IMR-90 (cell line): ENCODE data around the gene FDXR. TPM values are rescaled to one million over a fixed set of nuclear protein-coding genes. Genes with fewer than 3 reads are reported as not detected.
A peak's percentile ranks its signal among the peaks of the same experiment; 100 is the strongest.

ENCODE experiments used
- ATAC-seq: fragments of 200-7000 bp; cut with Tn5 transposase; 2 replicates; pipeline ENCODE4 v1.9.1; 2020; ENCODE audit warnings: low read depth, mild to moderate bottlenecking, moderate library complexity
- BruUV-seq: library from RNA; stranded (reverse); fragments of 400-500 nt; replicated peaks from 2 replicates; lab custom pipeline; 2021; lab: Mats Ljungman, UMichigan
- CTCF ChIA-PET: fragments of 300-600 bp; formaldehyde crosslinking; extraction: SDS; loops from one replicate; lab custom pipeline; 2021; ENCODE audit warnings: antibody characterized with exemption; lab: Yijun Ruan, JAX
- POLR2A ChIA-PET: fragments of 300-600 bp; sonication (Branson Sonifier 250); formaldehyde crosslinking; loops from one replicate; lab custom pipeline; 2022; ENCODE audit warnings: antibody characterized with exemption; ENCODE audit not compliant: unreplicated experiment; lab: Charles Lee
- DNase-seq: peaks from one replicate; pipeline ENCODE4 v3.0.0; 2013
- H2AFZ ChIP-seq: replicated peaks from 2 replicates; pipeline ENCODE3; 2013; ENCODE audit warnings: low read length, mild to moderate bottlenecking; ENCODE audit not compliant: poor library complexity
- H2AK5ac ChIP-seq: 2 replicates; pipeline ENCODE4 v1.6.1; 2013; ENCODE audit warnings: low read depth, low read length, inconsistent platforms
- H2AK9ac ChIP-seq: replicated peaks from 2 replicates; pipeline ENCODE3; 2013; ENCODE audit warnings: mild to moderate bottlenecking, low read depth, low read length, moderate library complexity; ENCODE audit not compliant: poor library complexity
- H2BK120ac ChIP-seq: 2 replicates; pipeline ENCODE4 v1.6.1; 2013; ENCODE audit warnings: low read depth, low read length, inconsistent platforms
- H2BK15ac ChIP-seq: 3 replicates; pipeline ENCODE4 v1.6.1; 2013; ENCODE audit warnings: low read depth, low read length, inconsistent platforms
- H2BK20ac ChIP-seq: 2 replicates; pipeline ENCODE4 v1.6.1; 2013; ENCODE audit warnings: low read depth, mild to moderate bottlenecking, inconsistent platforms, low read length, moderate library complexity
- H2BK5ac ChIP-seq: 2 replicates; pipeline ENCODE4 v1.6.1; 2013; ENCODE audit warnings: mild to moderate bottlenecking, low read depth, low read length, inconsistent platforms; ENCODE audit not compliant: poor library complexity, severe bottlenecking
- H3K14ac ChIP-seq: replicated peaks from 2 replicates; pipeline ENCODE4 v1.6.1; 2013; ENCODE audit warnings: low read depth, low read length, inconsistent platforms
- H3K18ac ChIP-seq: 2 replicates; pipeline ENCODE4 v1.6.1; 2013; ENCODE audit warnings: low read depth, low read length, control low read depth
- H3K23ac ChIP-seq: 2 replicates; pipeline ENCODE4 v1.6.1; 2013; ENCODE audit warnings: low read depth, low read length, inconsistent platforms
- H3K27ac ChIP-seq: 2 replicates; pipeline ENCODE4 v1.5.1; 2013; ENCODE audit warnings: mild to moderate bottlenecking, control low read depth, low read length; ENCODE audit not compliant: insufficient read depth
- H3K27me3 ChIP-seq: 2 replicates; pipeline ENCODE4 v1.6.1; 2013; ENCODE audit warnings: low read length; ENCODE audit not compliant: control insufficient read depth, insufficient read depth
- H3K36me3 ChIP-seq: 2 replicates; pipeline ENCODE4 v1.6.1; 2013; ENCODE audit warnings: low read length, mixed read lengths; ENCODE audit not compliant: control insufficient read depth, insufficient read depth
- H3K4ac ChIP-seq: 2 replicates; pipeline ENCODE4 v1.6.1; 2013; ENCODE audit warnings: low read depth, low read length, inconsistent platforms
- H3K4me1 ChIP-seq: 2 replicates; pipeline ENCODE4 v1.6.1; 2013; ENCODE audit warnings: low read length, mixed read lengths; ENCODE audit not compliant: control insufficient read depth, insufficient read depth
- H3K4me2 ChIP-seq: 2 replicates; pipeline ENCODE4 v1.6.1; 2013; ENCODE audit warnings: low read depth, mild to moderate bottlenecking, control low read depth, low read length, moderate library complexity
- H3K4me3 ChIP-seq: 2 replicates; pipeline ENCODE4 v1.5.1; 2013; ENCODE audit warnings: low read depth, mild to moderate bottlenecking, control low read depth, low read length, moderate library complexity; ENCODE audit not compliant: insufficient read depth
- H3K56ac ChIP-seq: 2 replicates; pipeline ENCODE4 v1.6.1; 2013; ENCODE audit warnings: low read length, inconsistent platforms; ENCODE audit not compliant: insufficient read depth; ENCODE audit errors: extremely low read depth
- H3K79me1 ChIP-seq, 2 experiments: 2 replicates each; pipeline ENCODE4 v1.6.1; 2013; ENCODE audit warnings: low read length in 2 of 2, inconsistent platforms in 1 of 2, low read depth in 1 of 2
- H3K9ac ChIP-seq: 2 replicates; pipeline ENCODE4 v1.6.1; 2013; ENCODE audit warnings: low read depth, low read length, control low read depth
- H3K9me1 ChIP-seq: 2 replicates; pipeline ENCODE4 v1.6.1; 2013; ENCODE audit warnings: low read length, inconsistent platforms; ENCODE audit not compliant: insufficient read depth
- H3K9me3 ChIP-seq: 2 replicates; pipeline ENCODE4 v1.6.1; 2013; ENCODE audit warnings: low read length; ENCODE audit not compliant: control insufficient read depth, insufficient read depth
- H4K20me1 ChIP-seq: 2 replicates; pipeline ENCODE4 v1.6.1; 2013; ENCODE audit warnings: low read length, inconsistent platforms; ENCODE audit not compliant: insufficient read depth
- H4K5ac ChIP-seq: 2 replicates; pipeline ENCODE4 v1.6.1; 2013; ENCODE audit warnings: mild to moderate bottlenecking, low read depth, low read length, control low read depth
- H4K8ac ChIP-seq, 2 experiments: 2 replicates each; pipeline ENCODE4 v1.6.1; 2013; ENCODE audit warnings: low read depth in 2 of 2, low read length in 2 of 2, control low read depth in 1 of 2, inconsistent platforms in 1 of 2
- H4K91ac ChIP-seq: 2 replicates; pipeline ENCODE4 v1.6.1; 2013; ENCODE audit warnings: low read depth, low read length, inconsistent platforms; ENCODE audit not compliant: insufficient read depth
- BHLHE40 ChIP-seq: fragments of 150-350 bp; IDR thresholded peaks from 2 replicates; pipeline ENCODE4 v1.6.1; 2016; ENCODE audit warnings: mild to moderate bottlenecking, low read depth, low read length
- CEBPB ChIP-seq: IDR thresholded peaks from 2 replicates; pipeline ENCODE4 v1.6.1; 2012; ENCODE audit warnings: low read depth, low read length, improper control_type of control experiment
- CHD1 ChIP-seq: IDR thresholded peaks from 2 replicates; pipeline ENCODE4 v1.6.1; 2012; ENCODE audit warnings: low read depth, low read length, improper control_type of control experiment
- CTCF ChIP-seq: conservative IDR thresholded peaks from 2 replicates; pipeline ENCODE4 v1.5.1; 2012; ENCODE audit warnings: mild to moderate bottlenecking, low read depth, low read length, improper control_type of control experiment
- ELK1 ChIP-seq: fragments of 150-350 bp; IDR thresholded peaks from 2 replicates; pipeline ENCODE4 v1.6.1; 2016; ENCODE audit warnings: low read depth, mild to moderate bottlenecking, low read length, moderate library complexity, borderline replicate concordance
- FOS ChIP-seq: fragments of 150-350 bp; IDR thresholded peaks from 2 replicates; pipeline ENCODE4 v1.6.1; 2016; ENCODE audit warnings: low read depth, low read length
- MAZ ChIP-seq: IDR thresholded peaks from 2 replicates; pipeline ENCODE4 v1.6.1; 2012; ENCODE audit warnings: low read depth, mild to moderate bottlenecking, low read length, improper control_type of control experiment, moderate library complexity, borderline replicate concordance
- MXI1 ChIP-seq: IDR thresholded peaks from 2 replicates; pipeline ENCODE4 v1.6.1; 2012; ENCODE audit warnings: low read depth, mild to moderate bottlenecking, low read length, moderate library complexity, borderline replicate concordance
- NFE2L2 ChIP-seq: fragments of 150-350 bp; IDR thresholded peaks from 2 replicates; pipeline ENCODE4 v1.6.1; 2016; ENCODE audit warnings: low read depth, mild to moderate bottlenecking, low read length
- POLR2A ChIP-seq: IDR thresholded peaks from 2 replicates; pipeline ENCODE4 v1.6.1; 2012; ENCODE audit warnings: mild to moderate bottlenecking, low read depth, low read length
- RAD21 ChIP-seq: IDR thresholded peaks from 2 replicates; pipeline ENCODE4 v1.6.1; 2012; ENCODE audit warnings: low read length, improper control_type of control experiment
- RCOR1 ChIP-seq: IDR thresholded peaks from 2 replicates; pipeline ENCODE4 v1.6.1; 2012; ENCODE audit warnings: mild to moderate bottlenecking, low read length, improper control_type of control experiment; ENCODE audit not compliant: insufficient replicate concordance
- RFX5 ChIP-seq: IDR thresholded peaks from 2 replicates; pipeline ENCODE4 v1.8.0; 2012; ENCODE audit warnings: low read depth, mild to moderate bottlenecking, low read length, moderate library complexity
- SMC3 ChIP-seq: fragments of 150-350 bp; IDR thresholded peaks from 2 replicates; pipeline ENCODE4 v1.6.1; 2016; ENCODE audit warnings: low read depth, mild to moderate bottlenecking, antibody characterized with exemption, low read length, moderate library complexity
- USF2 ChIP-seq: fragments of 150-350 bp; IDR thresholded peaks from 2 replicates; pipeline ENCODE4 v1.6.1; 2017; ENCODE audit warnings: mild to moderate bottlenecking, antibody characterized with exemption, low read length, low read depth
- WGBS, 2 experiments: methylation state at CpG; one replicate each; pipeline versions ENCODE4 v1.1.5 to v1.1.7; 2013; ENCODE audit warnings: missing lambda C conversion rate in 2 of 2; ENCODE audit not compliant: insufficient read length in 1 of 2; ENCODE audit errors: extremely low coverage in 2 of 2; 5-methylcytosine and 5-hydroxymethylcytosine counted together
- dilution Hi-C: fragments of 300-500 bp; cut with HindIII; formaldehyde crosslinking; loops from one replicate; pipeline ENCODE4 v1.14.3; 2018; ENCODE audit warnings: low sequenced_read_pairs; ENCODE audit not compliant: unreplicated experiment
- in situ Hi-C: fragments of 300-500 bp; cut with MboI; formaldehyde crosslinking; loops from 3 replicates; pipeline ENCODE4 v1.14.3; 2019; ENCODE audit warnings: low sequenced_read_pairs, inconsistent platforms, mixed read lengths
- intact Hi-C: fragments of 100-400 bp; cut with micrococcal nuclease; formaldehyde crosslinking; loops from 2 replicates; pipeline ENCODE4 v1.10.0; 2022
- polyA plus RNA-seq, 3 experiments: library from polyadenylated mRNA; depleted of rRNA; stranded (reverse); fragments of >200 nt; gene quantifications; 2 replicates each; pipeline ENCODE4 v1.2.3, GENCODE V29; 2012; ENCODE audit warnings: low replicate concordance in 1 of 3
- total RNA-seq: library from RNA; depleted of rRNA; stranded (reverse); fragments of >200 nt; gene quantifications from 2 replicates; pipeline ENCODE4 v1.2.3, GENCODE V29; 2012

FDXR gene
- total and polyA plus RNA-seq, 2 of the 4 experiments (the other 2 are of a cell fraction): 12.4 to 18.6 TPM

GRCh38 chr17:74836691-74837467, 35.9 kb downstream of the FDXR start:
- Histone ChIP-seq H3K14ac (no peak overlapping the region), H3K27me3 (no peaks in the 10 kb centered on the region), H3K36me3 (peaks cover 7% of the 10 kb centered on the region), H3K9ac (no peak overlapping the region), H2BK120ac (no peak overlapping the region), H3K4me3 (no peak overlapping the region), H3K4me1 (peaks cover 9% of the 10 kb centered on the region), H3K4me2 (no peak overlapping the region), H4K91ac (no peak overlapping the region), H2BK15ac (no peak overlapping the region), H3K23ac (no peak overlapping the region), H3K27ac (no peak overlapping the region), H2BK20ac (no peak overlapping the region), H2AK9ac (peak overlapping the region; percentile 70), H3K9me3 (no peaks in the 10 kb centered on the region), H4K8ac (no peak overlapping the region), H2AFZ (no peak overlapping the region), H3K79me1 (no peaks in the 10 kb centered on the region), H3K4ac (no peak overlapping the region), H2AK5ac (no peak overlapping the region), H3K56ac (no peak overlapping the region), H3K9me1 (peaks cover 4% of the 10 kb centered on the region; the same call in 1 of the 2 replicates), H2BK5ac (no peak overlapping the region), H3K18ac (no peak overlapping the region), H4K20me1 (no peaks in the 10 kb centered on the region; the same call in 1 of the 2 replicates), H4K5ac (no peak overlapping the region)
- CTCF ChIA-PET: no interaction called here
- in situ Hi-C loops (no loop called here), dilution Hi-C loops (no loop called here), intact Hi-C loops (no loop called here)
- POLR2A ChIA-PET: no interaction called here
- DNase-seq: no peak
- 98% methylated on average over 9 of the region's 19 CpGs; no CpG with 5 or more reads in 1 of the 2 experiments for WGBS, 2 experiments
- ATAC-seq: no peak
- BruUV-seq: TSS peak; percentile 22
- TF ChIP-seq USF2: no peak
- TF ChIP-seq NFE2L2: no peak
- TF ChIP-seq MXI1: no peak
- TF ChIP-seq RFX5: no peak
- no peak for TF ChIP-seq CTCF
- TF ChIP-seq MAZ: no peak
- no peak for TF ChIP-seq BHLHE40
- no peak for TF ChIP-seq CEBPB
- TF ChIP-seq FOS: no peak
- no peak for TF ChIP-seq ELK1
- no peak for TF ChIP-seq POLR2A
- TF ChIP-seq CHD1: no peak
- TF ChIP-seq RAD21: no peak
- no peak for TF ChIP-seq SMC3
- TF ChIP-seq RCOR1: no peak
